Lower leg skin (tissue), 4 donors: Measurements from ENCODE around the gene AMOTL1. TPM values are rescaled to one million over a fixed set of nuclear protein-coding genes. Genes with fewer than 3 reads are reported as not detected.
A peak's percentile ranks its signal among the peaks of the same experiment; 100 is the strongest.

ENCODE experiments used
- DNase-seq, 2 donors: peaks; one replicate each; pipeline ENCODE4 v3.0.0-alpha.2; 2019; ENCODE audit warnings: low spot score in 2 of 2
- H3K4me3 ChIP-seq: fragments of 200-600 bp; sonication (generic); 2 replicates; pipeline ENCODE4 v1.5.1; 2017; ENCODE audit warnings: mild to moderate bottlenecking, low read depth; ENCODE audit not compliant: poor library complexity, severe bottlenecking
- POLR2A ChIP-seq, 2 donors: fragments of 450-650 bp; IDR thresholded peaks; one replicate each; pipeline ENCODE4 v1.6.1; 2016 to 2017; ENCODE audit warnings: antibody characterized with exemption in 2 of 2, mild to moderate bottlenecking in 1 of 2, moderate library complexity in 1 of 2
- WGBS, 2 donors: methylation state at CpG; one replicate each; pipeline ENCODE4 v1.1.5; 2018; 5-methylcytosine and 5-hydroxymethylcytosine counted together
- intact Hi-C: fragments of 100-400 bp; cut with DNase I; formaldehyde crosslinking; loops from one replicate; pipeline ENCODE4 v1.15.0; 2023; ENCODE audit warnings: low total_unique reads
- total RNA-seq, 4 donors: library from RNA; depleted of rRNA; stranded (reverse); fragments of >200 nt; gene quantifications; one replicate each; pipeline ENCODE4 v1.1.0, GENCODE V29; 2016
- TF ChIP-seq, protein P1 (sequence below), 3 donors: fragments of 450-650 bp; IDR thresholded peaks; one replicate each; pipeline ENCODE4 v1.5.1; 2016; ENCODE audit warnings: antibody characterized with exemption in 3 of 3, mild to moderate bottlenecking in 3 of 3, moderate library complexity in 2 of 3

AMOTL1 gene
- total RNA-seq, 4 donors from 2014 or later: 45.3 to 72.0 (median 64.8) TPM

DNA sequence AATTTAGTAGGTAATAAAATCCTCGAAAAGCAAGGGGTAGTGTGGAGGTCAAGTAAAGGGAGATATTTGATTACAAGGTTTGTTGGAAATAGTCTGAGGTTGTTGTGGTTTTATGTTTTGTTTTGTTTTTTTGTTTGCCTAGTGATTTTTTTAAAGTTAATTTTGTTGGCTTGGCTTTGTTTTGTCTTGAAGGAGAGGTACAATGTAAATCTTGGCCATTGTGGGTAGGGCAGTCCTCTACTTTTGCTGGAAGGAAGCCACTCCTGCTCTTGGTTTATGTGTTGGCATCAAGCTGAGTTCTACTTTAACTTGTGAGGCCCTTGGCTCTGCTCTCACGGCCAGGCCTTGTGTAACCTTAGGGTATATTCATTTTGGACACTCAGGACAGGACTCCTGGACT, 3.2 kb downstream of the AMOTL1 start:
- intact Hi-C loops: no loop called here
- no peak overlapping the region for H3K4me3 ChIP-seq
- 18 to 29% methylated on average over 2 of the region's 2 CpGs for WGBS, 2 donors
- TF ChIP-seq, protein P1, sequence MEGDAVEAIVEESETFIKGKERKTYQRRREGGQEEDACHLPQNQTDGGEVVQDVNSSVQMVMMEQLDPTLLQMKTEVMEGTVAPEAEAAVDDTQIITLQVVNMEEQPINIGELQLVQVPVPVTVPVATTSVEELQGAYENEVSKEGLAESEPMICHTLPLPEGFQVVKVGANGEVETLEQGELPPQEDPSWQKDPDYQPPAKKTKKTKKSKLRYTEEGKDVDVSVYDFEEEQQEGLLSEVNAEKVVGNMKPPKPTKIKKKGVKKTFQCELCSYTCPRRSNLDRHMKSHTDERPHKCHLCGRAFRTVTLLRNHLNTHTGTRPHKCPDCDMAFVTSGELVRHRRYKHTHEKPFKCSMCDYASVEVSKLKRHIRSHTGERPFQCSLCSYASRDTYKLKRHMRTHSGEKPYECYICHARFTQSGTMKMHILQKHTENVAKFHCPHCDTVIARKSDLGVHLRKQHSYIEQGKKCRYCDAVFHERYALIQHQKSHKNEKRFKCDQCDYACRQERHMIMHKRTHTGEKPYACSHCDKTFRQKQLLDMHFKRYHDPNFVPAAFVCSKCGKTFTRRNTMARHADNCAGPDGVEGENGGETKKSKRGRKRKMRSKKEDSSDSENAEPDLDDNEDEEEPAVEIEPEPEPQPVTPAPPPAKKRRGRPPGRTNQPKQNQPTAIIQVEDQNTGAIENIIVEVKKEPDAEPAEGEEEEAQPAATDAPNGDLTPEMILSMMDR (IDR thresholded peaks at IDR 0.05): no peak
- TF ChIP-seq POLR2A (IDR thresholded peaks at IDR 0.05): no peak
- no peak for DNase-seq

DNA sequence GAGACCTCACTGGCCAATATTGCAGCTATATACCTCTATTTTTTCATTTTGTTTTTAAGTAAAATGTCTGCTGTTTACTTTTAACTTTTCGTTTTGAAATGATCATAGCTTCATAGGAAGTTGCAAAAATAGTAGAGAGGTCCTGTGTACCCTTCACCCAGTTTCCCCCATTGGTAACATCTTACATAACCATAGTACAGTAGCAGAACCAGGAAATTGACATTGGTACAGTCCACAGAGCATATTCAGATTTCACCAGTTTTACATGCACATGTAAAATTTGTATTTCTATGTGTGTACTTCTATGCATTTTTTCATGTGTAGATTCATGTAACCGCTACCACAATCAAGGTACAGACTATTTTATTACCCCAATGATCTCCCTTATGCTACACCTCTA, 3.8 kb downstream of the AMOTL1 start:
- TF ChIP-seq, protein P1 (IDR thresholded peaks at IDR 0.05): no peak
- no peak for TF ChIP-seq POLR2A (IDR thresholded peaks at IDR 0.05)
- no peak overlapping the region for H3K4me3 ChIP-seq
- intact Hi-C loops: no loop called here
- 86 to 88% methylated on average over 2 of the region's 2 CpGs for WGBS, 2 donors
- DNase-seq: no peak

DNA sequence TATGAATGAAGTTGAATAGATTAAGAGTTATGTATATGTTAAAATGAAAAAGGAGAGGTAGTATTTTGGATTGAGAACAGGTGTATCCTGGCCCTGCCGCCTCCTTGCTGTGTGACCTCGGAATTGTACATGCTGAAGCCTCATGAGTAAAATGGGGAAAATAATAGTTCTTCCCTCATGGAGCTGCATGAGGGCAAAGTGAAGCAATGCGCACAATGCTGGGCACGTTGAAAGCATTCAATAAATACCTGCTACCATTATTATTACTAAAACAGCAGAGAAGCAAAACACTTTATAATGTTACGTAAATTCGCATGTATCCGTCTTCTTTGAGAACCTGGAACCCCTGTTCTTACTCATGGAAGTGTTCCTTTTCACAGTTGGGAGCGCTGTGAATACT, 5.7 kb downstream of the AMOTL1 start:
- intact Hi-C loops: no loop called here
- no peak overlapping the region for H3K4me3 ChIP-seq
- no peak for DNase-seq
- 93% methylated on average over 8 of the region's 8 CpGs for WGBS, 2 donors
- no peak for TF ChIP-seq POLR2A (IDR thresholded peaks at IDR 0.05)

DNA sequence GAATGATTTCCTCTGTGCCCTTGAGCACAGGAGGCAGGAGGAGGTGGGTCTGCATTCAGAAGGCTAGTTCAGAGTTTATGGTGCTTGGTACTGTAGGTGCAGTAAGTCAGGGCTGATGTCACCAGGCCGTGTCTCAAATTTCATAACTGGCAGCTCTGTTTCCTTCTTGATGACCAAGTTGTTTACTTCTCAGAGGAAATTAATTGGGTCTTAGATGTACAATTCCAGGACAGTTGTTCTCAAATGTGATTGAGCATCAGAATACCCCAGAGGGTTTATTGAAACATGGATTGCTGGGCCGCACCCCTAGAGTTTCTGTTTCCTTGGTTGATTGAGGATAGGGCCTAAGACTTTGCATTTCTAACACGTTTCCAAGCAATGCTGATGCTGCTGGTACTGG, 6.2 kb downstream of the AMOTL1 start:
- no peak for TF ChIP-seq POLR2A (IDR thresholded peaks at IDR 0.05)
- TF ChIP-seq, protein P1 (IDR thresholded peaks at IDR 0.05): no peak
- WGBS, 2 donors: 59 to 65% methylated on average over 3 of the region's 3 CpGs
- DNase-seq: peak in 1 of 2 donors; percentile 52
- intact Hi-C loops: no loop called here
- no peak overlapping the region for H3K4me3 ChIP-seq

DNA sequence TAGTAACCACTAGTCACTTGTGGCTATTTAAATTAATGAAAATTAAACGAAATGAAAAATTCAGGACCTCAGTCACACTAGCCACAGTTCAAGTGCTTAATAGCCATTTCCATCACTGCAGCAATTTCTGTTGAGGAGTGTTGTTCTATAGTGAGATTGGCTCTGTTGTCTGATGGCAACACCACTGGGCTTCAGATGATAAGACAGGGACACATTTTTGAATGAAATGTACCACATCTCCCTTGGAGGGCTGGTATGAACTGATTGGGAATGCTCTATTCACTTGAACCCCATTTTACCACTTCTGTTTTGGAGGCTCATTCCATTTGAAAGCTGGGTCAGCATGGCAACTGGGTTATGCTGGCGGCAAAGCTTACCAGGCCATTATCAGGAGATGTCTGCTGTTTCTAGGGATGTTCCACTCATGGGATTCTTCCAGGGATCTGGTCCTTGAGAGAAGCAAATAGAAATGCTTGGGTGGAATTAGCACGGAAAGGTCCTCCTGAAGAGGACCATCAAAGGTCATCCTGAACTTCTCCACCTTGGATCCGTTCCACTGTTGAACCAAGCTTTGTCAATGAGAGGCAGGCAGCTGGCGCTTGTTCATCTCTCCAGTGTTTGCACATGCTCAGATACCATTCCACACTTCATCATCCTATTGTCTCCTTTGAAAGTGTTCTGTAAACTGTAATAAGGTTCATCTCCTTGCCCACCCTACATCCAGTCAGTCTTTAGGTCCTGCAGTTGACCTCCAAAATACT, 7.6 kb downstream of the AMOTL1 start:
- no peak overlapping the region for H3K4me3 ChIP-seq
- intact Hi-C loops: no loop called here
- no peak for TF ChIP-seq POLR2A (IDR thresholded peaks at IDR 0.05)
- TF ChIP-seq, protein P1 (IDR thresholded peaks at IDR 0.05): no peak
- no peak for DNase-seq
- WGBS, 2 donors: 85 to 90% methylated on average over 5 of the region's 5 CpGs

DNA sequence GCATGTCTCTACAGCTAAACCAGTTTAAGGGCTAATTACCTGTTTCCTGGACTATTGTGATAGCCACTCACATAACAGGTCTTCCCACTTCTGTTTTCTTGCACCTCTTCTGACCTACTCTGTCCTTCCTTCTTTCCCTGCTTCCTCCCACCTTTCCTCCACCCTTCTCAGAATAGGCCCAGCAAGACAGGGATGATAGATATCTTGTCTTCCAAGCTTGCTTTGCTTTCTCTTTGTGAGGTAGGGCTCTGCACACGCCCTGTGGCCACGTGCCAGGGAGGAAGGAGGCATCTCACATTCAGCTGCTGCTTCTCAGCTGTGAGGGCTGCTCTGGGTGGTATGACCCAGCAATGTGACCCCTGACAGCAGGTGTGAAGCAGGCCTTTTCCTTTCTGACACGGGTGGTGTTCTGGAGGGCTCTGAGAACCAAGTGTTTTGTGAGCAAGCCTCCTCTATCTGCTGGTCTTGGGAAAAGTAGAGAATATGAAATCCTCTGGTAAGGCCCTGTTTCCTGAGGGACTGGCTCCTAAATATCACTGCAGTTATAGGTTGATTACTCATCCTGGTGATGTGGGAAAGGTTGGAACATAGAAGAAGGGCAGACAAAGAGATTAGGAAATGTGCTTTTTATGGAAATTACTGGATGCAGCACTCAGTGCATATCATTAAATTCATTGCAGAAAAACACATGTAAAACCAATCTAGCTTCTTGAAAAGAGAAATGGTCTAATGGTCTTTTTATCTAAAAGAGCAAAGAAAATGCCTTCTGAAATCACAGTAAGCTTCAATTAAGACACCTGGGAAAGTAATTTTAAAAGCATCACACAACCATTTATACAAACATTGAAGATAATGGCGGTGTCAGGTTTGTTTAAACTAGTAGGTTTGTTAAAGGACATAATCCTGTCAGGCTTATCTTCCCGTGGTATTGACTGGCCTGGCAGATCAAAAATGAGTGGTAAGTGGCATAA, 8.5 kb downstream of the AMOTL1 start:
- intact Hi-C loops: no loop called here
- TF ChIP-seq POLR2A (IDR thresholded peaks at IDR 0.05): no peak
- TF ChIP-seq, protein P1 (IDR thresholded peaks at IDR 0.05): no peak
- 39 to 41% methylated on average over 5 of the region's 5 CpGs for WGBS, 2 donors
- peak; percentile 32 to 88 for DNase-seq
- no peak overlapping the region for H3K4me3 ChIP-seq
